ENCODE measurements around the gene RAB11FIP3. TPM values are rescaled to one million over a fixed set of nuclear protein-coding genes. Genes with fewer than 3 reads are reported as not detected.

RAB11FIP3 gene
- total and polyA plus RNA-seq, 2 of the 13 experiments (the other 11 are each of a cell fraction or from before 2014, with no cell fraction given) = 34.3 to 57.6 TPM

DNA sequence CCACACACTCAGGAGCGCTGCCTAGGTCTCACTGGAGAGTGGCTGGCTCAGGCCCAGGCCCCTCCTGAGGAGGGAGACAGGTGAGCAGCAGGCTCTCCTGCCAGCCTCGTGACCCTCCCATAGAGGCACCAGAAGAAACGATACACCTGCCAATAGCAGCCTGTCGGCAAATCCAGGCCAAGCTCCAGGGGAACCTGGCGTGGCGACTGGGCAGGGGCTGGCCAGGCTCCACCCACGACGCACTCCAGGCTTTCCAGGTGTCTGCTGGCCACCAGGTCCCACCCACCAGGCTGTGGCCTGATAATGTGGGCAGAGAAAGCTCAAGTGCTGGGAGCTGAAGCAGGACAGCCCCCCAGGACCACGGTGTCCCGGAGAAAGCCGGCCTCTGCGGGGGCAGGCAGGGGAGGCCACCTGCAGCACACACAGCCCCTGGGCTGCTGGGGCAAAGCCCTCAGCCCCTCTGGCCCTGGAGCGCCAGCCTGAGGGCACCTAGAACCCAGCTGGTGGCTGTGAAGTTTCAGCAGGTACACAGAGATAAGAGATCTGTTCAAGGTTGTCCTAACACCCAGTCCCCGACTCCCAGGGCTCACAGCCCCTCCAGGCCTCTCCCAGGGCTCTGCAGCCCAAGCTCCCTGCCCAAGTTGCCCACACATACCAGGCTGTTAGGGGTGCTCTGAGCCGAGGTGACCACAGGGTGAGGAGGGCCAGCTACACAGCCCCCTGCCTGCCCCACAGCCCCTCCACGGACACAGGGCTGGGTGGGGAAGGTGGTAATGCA lies 46.1 kb upstream of the RAB11FIP3 start (continued):
- TF ChIP-seq ZFP91 (CRISPR knock-in tag; IDR thresholded peaks at IDR 0.05; ENCODE audit: borderline replicate concordance) = peak; percentile 29
- TF ChIP-seq, protein P1, sequence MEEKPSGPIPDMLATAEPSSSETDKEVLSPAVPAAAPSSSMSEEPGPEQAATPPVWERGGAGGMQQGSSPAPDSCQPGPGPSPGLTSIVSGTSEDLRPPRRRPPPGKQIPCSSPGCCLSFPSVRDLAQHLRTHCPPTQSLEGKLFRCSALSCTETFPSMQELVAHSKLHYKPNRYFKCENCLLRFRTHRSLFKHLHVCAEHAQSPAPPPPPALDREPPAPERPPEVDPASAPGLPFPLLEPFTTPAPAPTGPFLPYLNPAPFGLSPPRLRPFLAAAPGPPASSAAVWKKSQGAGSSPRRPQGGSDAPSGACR (CRISPR knock-in tag; IDR thresholded peaks at IDR 0.05) = no peak
- peak; percentile 22; the same call in 1 of the 2 replicates for TF ChIP-seq SALL1 (CRISPR knock-in tag; IDR thresholded peaks at IDR 0.05)
- no peak for TF ChIP-seq ZBTB7A (CRISPR knock-in tag; IDR thresholded peaks at IDR 0.05)
- no peak for TF ChIP-seq FLYWCH1 (CRISPR knock-in tag; IDR thresholded peaks at IDR 0.05)
- TF ChIP-seq TBX2 (CRISPR knock-in tag; IDR thresholded peaks at IDR 0.05; ENCODE audit: borderline replicate concordance) = peak; percentile 71
- 0 out of 2 replicates have a peak, but pooled peaks have one; percentile 25 for TF ChIP-seq HDAC1 (CRISPR knock-in tag; IDR thresholded peaks at IDR 0.05)
- TF ChIP-seq CEBPG (CRISPR knock-in tag; IDR thresholded peaks at IDR 0.05) = no peak
- TF ChIP-seq KLF11 (CRISPR knock-in tag; IDR thresholded peaks at IDR 0.05) = no peak
- TF ChIP-seq ZNF530 (CRISPR knock-in tag; IDR thresholded peaks at IDR 0.05; ENCODE audit: low read depth) = no peak
- TF ChIP-seq MZF1 (CRISPR knock-in tag; IDR thresholded peaks at IDR 0.05; ENCODE audit: borderline replicate concordance) = no peak
- TF ChIP-seq, protein P2, sequence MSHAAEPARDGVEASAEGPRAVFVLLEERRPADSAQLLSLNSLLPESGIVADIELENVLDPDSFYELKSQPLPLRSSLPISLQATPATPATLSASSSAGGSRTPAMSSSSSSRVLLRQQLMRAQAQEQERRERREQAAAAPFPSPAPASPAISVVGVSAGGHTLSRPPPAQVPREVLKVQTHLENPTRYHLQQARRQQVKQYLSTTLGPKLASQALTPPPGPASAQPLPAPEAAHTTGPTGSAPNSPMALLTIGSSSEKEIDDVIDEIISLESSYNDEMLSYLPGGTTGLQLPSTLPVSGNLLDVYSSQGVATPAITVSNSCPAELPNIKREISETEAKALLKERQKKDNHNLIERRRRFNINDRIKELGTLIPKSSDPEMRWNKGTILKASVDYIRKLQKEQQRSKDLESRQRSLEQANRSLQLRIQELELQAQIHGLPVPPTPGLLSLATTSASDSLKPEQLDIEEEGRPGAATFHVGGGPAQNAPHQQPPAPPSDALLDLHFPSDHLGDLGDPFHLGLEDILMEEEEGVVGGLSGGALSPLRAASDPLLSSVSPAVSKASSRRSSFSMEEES (CRISPR knock-in tag; IDR thresholded peaks at IDR 0.05) = no peak
- no peak for TF ChIP-seq ZNF496 (CRISPR knock-in tag; IDR thresholded peaks at IDR 0.05; ENCODE audit: insufficient replicate concordance)
- no peak for TF ChIP-seq REPIN1 (CRISPR knock-in tag; IDR thresholded peaks at IDR 0.05; ENCODE audit: borderline replicate concordance, low read depth)
- no peak for TF ChIP-seq ZNF589 (CRISPR knock-in tag; conservative IDR thresholded peaks at IDR 0.05)
- no peak for TF ChIP-seq ATF7 (IDR thresholded peaks at IDR 0.05)
- no peak for TF ChIP-seq ATF7 (CRISPR knock-in tag; IDR thresholded peaks at IDR 0.05)
- no peak for TF ChIP-seq ZNF121 (CRISPR knock-in tag; IDR thresholded peaks at IDR 0.05)
- TF ChIP-seq, protein P3, sequence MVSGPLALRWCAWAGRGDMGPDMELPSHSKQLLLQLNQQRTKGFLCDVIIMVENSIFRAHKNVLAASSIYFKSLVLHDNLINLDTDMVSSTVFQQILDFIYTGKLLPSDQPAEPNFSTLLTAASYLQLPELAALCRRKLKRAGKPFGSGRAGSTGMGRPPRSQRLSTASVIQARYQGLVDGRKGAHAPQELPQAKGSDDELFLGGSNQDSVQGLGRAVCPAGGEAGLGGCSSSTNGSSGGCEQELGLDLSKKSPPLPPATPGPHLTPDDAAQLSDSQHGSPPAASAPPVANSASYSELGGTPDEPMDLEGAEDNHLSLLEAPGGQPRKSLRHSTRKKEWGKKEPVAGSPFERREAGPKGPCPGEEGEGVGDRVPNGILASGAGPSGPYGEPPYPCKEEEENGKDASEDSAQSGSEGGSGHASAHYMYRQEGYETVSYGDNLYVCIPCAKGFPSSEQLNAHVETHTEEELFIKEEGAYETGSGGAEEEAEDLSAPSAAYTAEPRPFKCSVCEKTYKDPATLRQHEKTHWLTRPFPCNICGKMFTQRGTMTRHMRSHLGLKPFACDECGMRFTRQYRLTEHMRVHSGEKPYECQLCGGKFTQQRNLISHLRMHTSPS (CRISPR knock-in tag; IDR thresholded peaks at IDR 0.05; ENCODE audit: low read depth) = peak; percentile 85
- TF ChIP-seq ZSCAN20 (CRISPR knock-in tag; IDR thresholded peaks at IDR 0.05; ENCODE audit: borderline replicate concordance) = no peak
- TF ChIP-seq ZSCAN29 (CRISPR knock-in tag; conservative IDR thresholded peaks at IDR 0.05) = no peak
- TF ChIP-seq ZNF501 (CRISPR knock-in tag; IDR thresholded peaks at IDR 0.05) = no peak
- no peak for TF ChIP-seq RBM39 (IDR thresholded peaks at IDR 0.05; ENCODE audit: low read depth, low read length, poor library complexity, severe bottlenecking)
- TF ChIP-seq ZFP37 (CRISPR knock-in tag; IDR thresholded peaks at IDR 0.05; ENCODE audit: borderline replicate concordance) = no peak
